Measurements from ENCODE around the gene SPNS2.

DNA sequence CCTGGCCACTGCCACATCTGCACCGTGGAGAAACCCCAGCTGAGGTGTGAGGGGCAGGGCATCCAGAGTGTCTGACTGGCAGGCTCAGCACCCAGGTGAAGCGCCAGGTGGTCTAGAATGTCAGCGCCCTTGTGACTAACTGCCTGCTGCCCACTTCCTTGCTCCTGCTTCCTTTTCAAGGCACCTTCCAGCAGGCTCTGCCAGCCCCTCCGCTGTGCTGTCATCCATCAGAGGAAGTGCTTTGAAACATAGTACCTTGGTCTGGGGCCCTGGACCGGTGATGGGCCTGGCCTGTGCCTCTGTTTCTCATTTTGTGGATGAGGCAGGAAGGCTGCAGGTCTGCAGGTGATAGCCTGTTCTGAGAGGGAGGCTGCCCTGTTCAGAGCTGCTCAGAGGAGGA, 5.5 kb downstream of the SPNS2 start:
- no peak for TF ChIP-seq POLR2A (IDR thresholded peaks at IDR 0.05)
- TF ChIP-seq, protein P1, sequence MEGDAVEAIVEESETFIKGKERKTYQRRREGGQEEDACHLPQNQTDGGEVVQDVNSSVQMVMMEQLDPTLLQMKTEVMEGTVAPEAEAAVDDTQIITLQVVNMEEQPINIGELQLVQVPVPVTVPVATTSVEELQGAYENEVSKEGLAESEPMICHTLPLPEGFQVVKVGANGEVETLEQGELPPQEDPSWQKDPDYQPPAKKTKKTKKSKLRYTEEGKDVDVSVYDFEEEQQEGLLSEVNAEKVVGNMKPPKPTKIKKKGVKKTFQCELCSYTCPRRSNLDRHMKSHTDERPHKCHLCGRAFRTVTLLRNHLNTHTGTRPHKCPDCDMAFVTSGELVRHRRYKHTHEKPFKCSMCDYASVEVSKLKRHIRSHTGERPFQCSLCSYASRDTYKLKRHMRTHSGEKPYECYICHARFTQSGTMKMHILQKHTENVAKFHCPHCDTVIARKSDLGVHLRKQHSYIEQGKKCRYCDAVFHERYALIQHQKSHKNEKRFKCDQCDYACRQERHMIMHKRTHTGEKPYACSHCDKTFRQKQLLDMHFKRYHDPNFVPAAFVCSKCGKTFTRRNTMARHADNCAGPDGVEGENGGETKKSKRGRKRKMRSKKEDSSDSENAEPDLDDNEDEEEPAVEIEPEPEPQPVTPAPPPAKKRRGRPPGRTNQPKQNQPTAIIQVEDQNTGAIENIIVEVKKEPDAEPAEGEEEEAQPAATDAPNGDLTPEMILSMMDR (IDR thresholded peaks at IDR 0.05): no peak
